Measurements from ENCODE around the gene MED26. TPM values are rescaled to one million over a fixed set of nuclear protein-coding genes. Genes with fewer than 3 reads are reported as not detected.

The MED26 gene
- total and polyA plus RNA-seq, 10 of the 15 experiments (the other 5 are each of a cell fraction or from before 2014, with no cell fraction given), result 1.1 to 21.4 (median 9.7) TPM

GRCh38 chr19:16624236-16624635, 3.8 kb downstream of the MED26 start:
- POLR2A ChIA-PET, result interaction anchor here (0.5 to 10.3 kb wide), 8 partner anchors 15 to 681 kb away, joined by 3 to 220 read pairs (median 4); partner anchors contain the start of gene TMEM38A

More at GRCh38 chr19:16624236-16624635, 3.8 kb downstream of the MED26 start:
- peaks cover 4 to 18% of the 10 kb centered on the region in 2 experiments; a peak in 2 of 4 replicates for H3K36me3 ChIP-seq (ENCODE audit: control insufficient read depth in 2 of 2, insufficient read depth in 2 of 2, low read length in 1 of 2)
- in situ Hi-C loops (cut with MboI) (no loop called here), intact Hi-C loops (cut with micrococcal nuclease; ENCODE audit: unreplicated experiment) (loop anchor here (5.0 kb wide), 1 partner anchor 82 kb away; the partner anchor contains the start of gene CHERP)
- H3K27ac ChIP-seq (ENCODE audit: control insufficient read depth, insufficient read depth), result no peak overlapping the region; the same call in 1 of the 2 replicates
- DNase-seq (ENCODE audit: low read depth, low spot score), result no peak
- no peak for FAIRE-seq
- TF ChIP-seq ELK1 (IDR thresholded peaks at IDR 0.05; ENCODE audit: low read depth, low read length) (no peak), IRF4 (IDR thresholded peaks at IDR 0.05; ENCODE audit: low read depth, low read length) (no peak), CBFB (IDR thresholded peaks at IDR 0.05; ENCODE audit: low read depth) (no peak), POLR2AphosphoS5 (IDR thresholded peaks at IDR 0.05; ENCODE audit: low read length) (0 out of 2 replicates have a peak, but pooled peaks have one; percentile 17), RCOR1 (conservative IDR thresholded peaks at IDR 0.05; ENCODE audit: low read depth, low read length) (no peak), HSF1 (IDR thresholded peaks at IDR 0.05; ENCODE audit: low read depth, low read length) (no peak), STAT3 (IDR thresholded peaks at IDR 0.05; ENCODE audit: low read depth, low read length) (no peak)
- RAD21 ChIA-PET (ENCODE audit: unreplicated experiment), result interaction anchor here (0.8 to 9.0 kb wide), 9 partner anchors 14 to 81 kb away, joined by 3 to 169 read pairs (median 4); partner anchors contain the start of gene SLC35E1
- peaks cover 9% of the 10 kb centered on the region for H3K4me1 ChIP-seq (ENCODE audit: control insufficient read depth, insufficient read depth, low read length)
- no peaks in the 10 kb centered on the region for H3K27me3 ChIP-seq (replicated peaks in 1 of 2; ENCODE audit: control insufficient read depth in 2 of 2, insufficient read depth in 2 of 2, low read length in 1 of 2)
- CTCF ChIA-PET, result interaction anchor here (0.7 to 9.0 kb wide), 17 partner anchors 10 to 180 kb away, joined by 3 to 83 read pairs (median 5); partner anchors contain the start of gene TMEM38A
- H3K4me3 ChIP-seq, result no peak overlapping the region; the same call in 1 of the 2 replicates
- H3K79me2 ChIP-seq (ENCODE audit: control insufficient read depth, insufficient read depth, low read length), result peaks cover 96% of the 10 kb centered on the region
- H2AFZ ChIP-seq (ENCODE audit: control insufficient read depth, low read depth, low read length), result no peak overlapping the region
- no peaks in the 10 kb centered on the region for H3K9me3 ChIP-seq (replicated peaks; ENCODE audit: control insufficient read depth, insufficient read depth, low read length)
- peak overlapping the region; percentile 18; the same call in 1 of the 2 replicates for H3K9ac ChIP-seq (ENCODE audit: control insufficient read depth, insufficient read depth, low read length)
- BruUV-seq (replicated peaks), result no TSS peak
- peaks cover 4% of the 10 kb centered on the region; the same call in 1 of the 2 replicates for H4K20me1 ChIP-seq (ENCODE audit: control insufficient read depth, insufficient read depth)
- SMC1A ChIA-PET (ENCODE audit: uncharacterized antibody, unreplicated experiment), result interaction anchor here (0.9 to 10.1 kb wide), 9 partner anchors 11 to 80 kb away, joined by 3 to 164 read pairs (median 6); no protein-coding TSS in a partner anchor
- 89% methylated on average over 10 of the region's 10 CpGs for WGBS (ENCODE audit: insufficient coverage, insufficient replicate concordance, low lambda C conversion rate, missing lambda C conversion rate)
- no peak for ATAC-seq
- H3K4me2 ChIP-seq (ENCODE audit: control insufficient read depth, insufficient read depth), result peak overlapping the region; percentile 34

Data from GM12878 (cell line).